ENCODE data around the gene SLC29A1.

Gene SLC29A1

GRCh38 chr6:44237813-44238433, 14.5 kb downstream of the SLC29A1 start:
- no peak for DNase-seq

DNA sequence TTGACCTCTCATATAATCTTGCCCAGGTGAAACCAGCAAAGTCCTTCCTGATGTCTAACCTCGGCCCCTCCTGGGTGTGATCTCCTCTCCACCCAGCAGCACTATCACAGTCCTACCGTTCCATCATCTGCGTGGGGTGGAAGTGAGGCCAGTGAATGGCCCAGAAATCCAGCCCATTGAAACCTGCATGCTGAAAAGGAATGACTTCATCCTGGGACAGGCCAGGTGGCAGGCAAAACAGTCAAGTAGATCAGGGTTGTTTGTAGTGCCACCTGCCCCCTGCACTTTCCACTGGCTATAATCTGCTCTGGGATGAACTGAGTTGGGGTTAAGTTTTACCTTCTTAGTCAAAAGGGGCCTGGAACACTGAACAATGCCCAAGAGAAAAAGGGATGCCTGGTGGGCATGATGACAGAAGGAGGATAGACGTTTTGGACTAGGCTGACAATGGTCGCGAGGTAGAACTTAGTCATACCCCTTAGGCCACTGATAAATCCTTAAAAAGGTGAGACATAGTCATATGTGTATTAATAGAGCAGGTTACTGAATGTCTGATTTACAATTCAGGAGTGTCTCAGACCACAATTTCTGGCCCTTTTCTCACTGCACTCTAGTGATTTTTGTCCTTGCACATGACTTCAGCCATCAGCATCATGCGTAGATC, 15.4 kb downstream of the SLC29A1 start:
- DNase-seq, result no peak

- no peak for DNase-seq
These were observed 19.9 kb downstream of the SLC29A1 start for GRCh38 chr6:44243345-44243744.

- no peak for DNase-seq
These were observed 22.1 kb downstream of the SLC29A1 start for GRCh38 chr6:44245391-44245911.

GRCh38 chr6:44245912-44246662, 22.7 kb downstream of the SLC29A1 start:
- DNase-seq, result no peak

GRCh38 chr6:44246663-44247337, 23.4 kb downstream of the SLC29A1 start, which contains the start of gene HSP90AB1:
HSP90AB1 (plus strand) TSS chr6:44247101; CDS start chr6:44248630, 1,529 bp downstream.
- DNase-seq, result peak; percentile 96

DNA sequence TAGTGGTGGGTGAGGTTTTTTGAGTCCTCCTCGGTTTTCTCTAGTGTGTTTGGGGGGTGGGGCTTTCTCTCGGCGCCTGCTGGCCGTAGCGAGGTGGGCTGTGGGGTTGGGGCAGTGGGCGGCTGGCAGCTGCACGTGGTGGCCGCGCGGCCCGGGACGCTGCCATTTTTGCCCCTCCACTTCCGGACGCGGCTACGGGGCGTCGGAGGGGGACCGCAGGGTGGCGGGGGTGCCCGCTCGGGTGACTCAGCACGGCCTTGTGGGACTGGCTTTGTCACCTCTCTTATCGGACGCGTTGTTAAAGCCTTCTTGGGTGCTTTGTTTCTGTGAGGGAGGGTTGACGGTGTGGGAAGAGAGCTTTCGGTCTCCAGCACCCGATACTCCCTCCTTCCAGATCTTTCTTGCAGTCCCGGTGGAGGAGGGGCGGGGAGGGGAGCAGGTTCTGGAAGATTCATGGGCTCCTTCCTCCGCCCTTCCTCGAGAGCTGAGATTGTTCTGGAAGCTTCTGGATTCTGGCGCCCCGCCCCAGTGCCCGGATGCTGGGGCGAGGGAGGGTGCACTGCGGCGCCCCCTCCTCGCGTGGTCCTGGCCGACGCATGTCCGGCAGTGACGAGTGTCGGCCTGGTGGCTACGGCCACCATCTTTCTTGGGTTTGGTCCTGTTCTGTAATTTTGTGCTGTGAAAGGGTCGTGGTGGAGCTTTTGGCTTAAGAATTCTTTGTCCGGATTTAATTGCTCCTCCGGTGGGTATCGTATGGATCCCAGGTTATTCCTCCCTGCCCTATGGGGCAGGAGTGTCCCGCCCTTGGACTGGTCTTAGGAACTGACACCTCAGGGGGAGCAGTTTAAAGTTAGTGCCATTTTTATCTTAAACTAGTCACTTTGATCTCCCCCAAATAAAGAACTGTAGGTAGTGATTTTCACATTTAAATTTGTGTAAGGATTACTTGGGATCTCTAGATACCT, 24.2 kb downstream of the SLC29A1 start:
- DNase-seq, result no peak

- DNase-seq, result no peak
These were observed 25.2 kb downstream of the SLC29A1 start for GRCh38 chr6:44248579-44248978.

DNA sequence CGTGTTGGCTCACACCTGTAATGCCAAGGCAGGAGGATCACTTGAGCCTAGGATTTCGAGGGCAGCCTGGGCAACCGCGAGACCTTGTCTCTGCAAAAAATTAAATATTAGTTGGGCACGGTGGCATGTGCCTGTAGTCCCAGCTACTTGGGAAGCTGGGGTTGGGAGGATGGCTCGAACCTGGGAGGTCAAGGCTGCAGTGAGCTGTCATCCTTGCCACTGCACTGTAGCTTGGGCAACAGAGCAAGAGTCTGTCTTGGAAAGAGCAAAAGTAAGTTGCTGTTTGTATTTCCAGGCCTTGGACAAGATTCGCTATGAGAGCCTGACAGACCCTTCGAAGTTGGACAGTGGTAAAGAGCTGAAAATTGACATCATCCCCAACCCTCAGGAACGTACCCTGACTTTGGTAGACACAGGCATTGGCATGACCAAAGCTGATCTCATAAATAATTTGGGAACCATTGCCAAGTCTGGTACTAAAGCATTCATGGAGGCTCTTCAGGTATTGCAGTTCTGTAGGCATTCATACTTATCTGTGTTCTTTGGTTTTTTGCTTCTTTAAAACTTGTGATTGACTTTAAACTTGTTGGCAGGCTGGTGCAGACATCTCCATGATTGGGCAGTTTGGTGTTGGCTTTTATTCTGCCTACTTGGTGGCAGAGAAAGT, 25.8 kb downstream of the SLC29A1 start:
- DNase-seq, result no peak

DNA sequence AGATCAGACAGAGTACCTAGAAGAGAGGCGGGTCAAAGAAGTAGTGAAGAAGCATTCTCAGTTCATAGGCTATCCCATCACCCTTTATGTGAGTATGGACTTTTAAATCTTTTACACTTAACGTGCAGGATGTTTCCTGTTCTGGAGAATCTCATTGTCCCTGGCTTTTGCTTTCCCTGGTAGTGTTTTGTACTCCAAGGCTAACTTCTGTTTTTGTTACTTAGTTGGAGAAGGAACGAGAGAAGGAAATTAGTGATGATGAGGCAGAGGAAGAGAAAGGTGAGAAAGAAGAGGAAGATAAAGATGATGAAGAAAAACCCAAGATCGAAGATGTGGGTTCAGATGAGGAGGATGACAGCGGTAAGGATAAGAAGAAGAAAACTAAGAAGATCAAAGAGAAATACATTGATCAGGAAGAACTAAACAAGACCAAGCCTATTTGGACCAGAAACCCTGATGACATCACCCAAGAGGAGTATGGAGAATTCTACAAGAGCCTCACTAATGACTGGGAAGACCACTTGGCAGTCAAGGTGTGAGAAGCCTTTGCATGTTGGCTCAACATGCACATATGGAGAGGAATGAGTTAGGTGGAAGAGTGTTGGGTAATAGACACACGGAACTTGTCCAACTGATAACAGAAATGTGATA, 26.8 kb downstream of the SLC29A1 start:
- DNase-seq, result no peak

DNA sequence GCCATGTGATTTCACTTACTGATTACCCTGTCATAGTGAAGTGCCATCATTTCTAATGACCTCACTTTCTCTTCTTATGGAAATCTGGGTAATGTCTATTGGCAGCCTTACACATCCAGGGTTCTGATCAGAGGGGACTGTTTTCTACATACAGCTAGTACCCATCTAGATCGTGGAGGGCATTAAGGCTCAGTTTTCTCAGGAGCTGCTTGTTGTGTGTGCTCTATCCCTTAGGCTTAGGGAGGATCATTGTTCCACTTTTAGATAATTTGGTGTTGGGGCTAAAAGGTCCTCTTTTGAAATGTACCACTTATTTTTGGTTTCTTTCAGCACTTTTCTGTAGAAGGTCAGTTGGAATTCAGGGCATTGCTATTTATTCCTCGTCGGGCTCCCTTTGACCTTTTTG, 27.3 kb downstream of the SLC29A1 start:
- no peak for DNase-seq

- DNase-seq, result no peak
These were observed 28.5 kb downstream of the SLC29A1 start for GRCh38 chr6:44251576-44252524.

GRCh38 chr6:44253307-44254101, 30.1 kb downstream of the SLC29A1 start:
- DNase-seq, result no peak

- no peak for DNase-seq
These were observed 31.1 kb downstream of the SLC29A1 start for GRCh38 chr6:44254191-44255104.

DNA sequence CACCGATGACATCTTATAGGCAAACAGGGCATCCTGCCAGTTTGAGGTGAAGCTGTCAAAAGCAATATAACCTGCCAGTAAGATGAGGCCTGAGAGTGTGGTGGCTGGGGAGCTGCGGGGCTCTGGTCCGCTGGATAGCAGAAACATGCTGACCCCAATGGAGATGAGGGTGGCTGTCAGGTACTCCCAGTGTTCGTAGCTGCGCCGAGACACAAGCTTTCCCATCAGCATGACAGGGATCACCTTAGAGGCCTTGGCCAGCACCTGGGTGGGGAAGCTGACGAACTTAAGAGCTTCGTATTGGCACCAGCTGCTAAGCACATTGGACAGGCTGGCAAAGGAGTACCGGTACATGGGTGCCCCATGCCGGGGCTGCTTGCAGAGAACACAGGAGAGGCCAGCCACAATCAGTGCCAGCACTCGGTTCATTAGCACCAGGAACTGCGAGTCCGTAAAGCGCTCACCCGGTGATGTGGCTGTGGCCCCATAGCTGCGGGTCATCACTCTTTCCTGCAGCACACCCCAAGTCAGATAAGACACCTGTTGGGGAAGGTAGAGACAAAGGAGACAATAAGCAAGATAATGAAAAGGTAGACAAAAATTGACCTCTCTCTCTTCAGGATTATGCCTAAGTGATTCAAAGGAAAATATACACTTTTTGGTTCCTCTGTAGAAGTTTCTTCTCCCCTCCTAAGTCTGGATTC, 31.9 kb downstream of the SLC29A1 start:
- DNase-seq, result no peak

- DNase-seq, result no peak
These were observed 32.7 kb downstream of the SLC29A1 start for GRCh38 chr6:44255871-44256774.
